NCI-H226 (cell line): ENCODE measurements around the gene ACSL5.
"Not testable (repeated sequence)": the region's sequence is repeated elsewhere in the genome, so short reads cannot be mapped to it uniquely, and the experiment has no call there.

Experiments
- DNase-seq: peaks from one replicate; pipeline ENCODE4 v3.0.0-alpha.2; 2015

The ACSL5 gene

DNA sequence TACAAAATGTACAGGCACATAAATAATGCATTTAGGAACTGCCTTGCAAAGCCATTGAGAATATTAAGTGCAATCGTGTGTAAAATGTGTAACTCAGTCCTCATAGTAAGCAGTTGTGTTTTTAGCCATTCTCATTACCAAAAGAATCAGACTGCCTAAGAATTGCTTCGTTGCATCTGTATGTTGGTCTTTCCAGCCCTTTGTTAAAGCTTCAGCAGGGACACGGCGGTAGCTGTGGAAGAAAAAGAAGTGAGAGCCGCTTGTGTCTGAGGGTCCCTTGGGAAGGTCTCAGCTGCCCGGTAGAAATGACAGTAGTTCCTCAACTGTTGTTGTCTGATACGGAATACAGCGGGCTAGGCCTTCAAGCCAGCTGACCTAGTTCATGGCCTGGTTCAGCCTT, 22.8 kb upstream of the ACSL5 start:
- no peak for DNase-seq

DNA sequence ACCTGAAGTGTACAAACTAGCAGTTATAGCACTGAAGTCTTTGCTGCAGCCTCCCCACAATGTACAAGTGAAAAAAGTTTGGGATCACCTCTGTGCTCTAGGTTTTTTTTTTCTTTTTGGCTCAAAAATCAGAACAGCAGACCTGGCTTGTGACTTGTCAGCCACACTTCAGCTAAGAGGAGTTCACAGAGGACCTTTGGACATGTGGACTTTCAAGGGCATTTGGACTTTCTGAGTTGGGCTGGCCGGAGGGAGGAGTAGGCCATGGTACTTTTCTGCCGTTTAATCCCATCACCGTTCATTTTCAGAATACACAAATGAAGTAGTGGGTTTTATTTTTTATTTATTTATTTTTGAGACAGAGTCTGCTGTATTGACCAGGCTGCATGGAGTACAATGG, 21.9 kb upstream of the ACSL5 start:
- DNase-seq, result no peak

DNA sequence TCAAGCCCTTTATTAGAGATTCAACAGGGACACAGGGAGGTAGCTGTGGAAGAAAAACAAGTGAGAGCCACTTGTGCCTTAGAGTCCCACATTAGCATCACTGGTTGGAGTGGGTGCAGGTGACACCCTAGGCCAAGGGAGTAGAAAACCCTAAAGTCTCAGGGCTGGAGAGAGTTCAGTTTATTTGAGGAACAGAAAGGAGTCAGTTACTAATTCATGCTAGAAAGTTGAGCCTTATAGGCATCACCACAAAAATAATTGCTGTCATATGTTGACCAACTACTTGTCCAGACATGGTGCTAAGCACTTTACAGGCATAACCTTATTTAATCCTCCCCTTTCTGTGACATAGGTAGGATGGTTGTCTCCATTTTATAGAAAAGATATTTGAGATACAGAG, 20.9 kb upstream of the ACSL5 start:
- DNase-seq, result no peak

- DNase-seq, result no peak
These were observed 17.2 kb upstream of the ACSL5 start for GRCh38 chr10:112356686-112357085.

DNA sequence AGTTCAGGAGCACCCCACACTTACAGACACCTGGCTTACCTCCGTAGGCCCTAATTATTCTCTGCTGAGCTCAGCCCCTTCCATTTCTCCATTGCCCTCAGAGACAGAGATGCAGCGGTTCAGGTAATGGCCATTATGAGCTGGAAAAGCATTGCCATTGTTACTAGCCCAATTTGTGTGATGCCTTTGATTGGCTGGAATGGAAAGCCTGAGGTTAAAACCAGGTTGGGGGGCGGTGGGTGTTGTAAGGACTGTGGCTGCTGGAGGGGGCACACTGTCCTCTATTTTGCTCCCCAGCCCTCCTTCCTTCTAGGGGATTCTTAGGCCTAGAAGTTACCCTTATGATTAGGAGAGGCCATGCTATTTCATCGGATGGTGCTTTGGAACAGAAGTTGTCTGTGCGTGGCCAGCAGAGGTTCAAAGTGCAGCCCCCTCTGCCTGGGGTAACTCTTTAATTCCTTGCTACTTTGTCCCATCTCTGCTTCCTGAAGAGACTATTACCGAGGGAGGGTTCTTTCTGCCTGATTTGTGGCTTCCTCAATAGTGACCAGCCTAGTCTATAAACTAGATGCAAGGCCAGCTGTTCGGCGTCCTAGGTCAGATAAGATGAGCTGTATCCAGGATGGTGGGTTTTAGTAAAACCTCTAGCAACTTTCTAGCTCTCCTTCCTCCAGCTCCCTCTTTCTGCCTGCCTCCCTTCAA, 14.2 kb upstream of the ACSL5 start:
- no peak for DNase-seq

DNA sequence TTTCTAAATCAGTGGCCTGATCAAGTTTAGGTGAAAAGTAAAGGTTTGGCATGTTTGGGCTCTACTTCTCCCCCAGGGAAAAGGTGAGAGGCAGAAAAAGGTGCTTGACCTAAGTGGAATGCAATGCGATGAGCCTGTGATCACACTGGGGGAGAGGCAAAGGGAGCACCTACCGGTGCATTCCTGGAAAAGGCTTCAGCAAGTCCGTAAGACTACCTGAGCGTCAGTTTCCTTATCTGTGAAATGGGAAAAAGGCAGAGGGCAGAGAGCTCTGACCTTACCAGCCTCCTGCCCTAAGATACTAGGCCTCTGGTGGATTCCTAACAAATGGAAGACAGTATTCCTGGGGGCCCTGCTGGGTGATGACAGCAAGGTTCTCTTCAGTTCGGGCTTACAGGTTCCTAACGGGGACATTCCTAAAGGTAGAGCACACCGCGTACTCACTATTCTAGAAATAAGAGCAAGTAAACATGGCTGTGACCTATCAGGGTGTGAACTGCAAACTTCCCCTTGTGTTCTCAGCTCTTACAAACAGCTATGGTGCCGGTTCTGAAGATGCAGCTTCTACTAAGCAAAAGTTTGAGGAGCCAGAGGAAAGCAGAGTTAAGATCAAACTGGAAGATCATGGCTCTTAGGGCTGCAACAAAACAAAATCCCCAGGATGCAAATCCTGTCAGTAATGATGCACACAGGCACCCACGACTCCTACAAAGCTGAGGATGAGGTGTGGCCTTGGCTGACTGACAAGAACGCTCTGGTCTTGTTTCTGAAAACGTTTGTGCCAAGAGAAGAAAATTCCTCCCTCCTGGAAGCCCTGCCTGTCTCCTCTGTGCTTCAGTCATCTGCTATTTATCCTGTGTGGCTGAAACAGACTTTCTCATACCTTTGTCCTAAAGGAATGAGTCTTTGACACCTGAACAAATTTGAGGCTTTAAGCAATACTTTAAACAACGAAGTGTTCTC, 13.3 kb upstream of the ACSL5 start:
- DNase-seq, result peak; percentile 58

- DNase-seq, result peak; percentile 38
These were observed 11.8 kb upstream of the ACSL5 start for GRCh38 chr10:112361951-112362751.

DNA sequence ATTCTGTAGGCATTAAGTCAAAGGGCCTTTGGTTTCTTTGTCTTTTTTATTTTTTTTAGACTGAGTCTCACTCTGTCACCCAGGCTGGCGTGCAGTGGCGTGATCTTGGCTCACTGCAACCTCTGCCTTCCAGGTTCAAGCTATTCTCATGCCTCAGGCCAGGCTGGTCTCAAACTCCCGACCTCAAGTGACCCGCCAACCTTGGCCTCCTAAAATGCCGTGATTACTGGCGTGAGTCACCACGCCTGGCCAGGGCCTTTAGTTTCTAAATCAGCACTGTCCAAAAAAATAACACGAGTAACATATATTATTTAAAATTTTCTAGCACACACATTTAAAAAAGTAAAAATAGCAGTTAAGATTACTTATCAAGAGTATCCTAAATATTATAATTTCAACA, 11.1 kb upstream of the ACSL5 start:
- no peak for DNase-seq

DNA sequence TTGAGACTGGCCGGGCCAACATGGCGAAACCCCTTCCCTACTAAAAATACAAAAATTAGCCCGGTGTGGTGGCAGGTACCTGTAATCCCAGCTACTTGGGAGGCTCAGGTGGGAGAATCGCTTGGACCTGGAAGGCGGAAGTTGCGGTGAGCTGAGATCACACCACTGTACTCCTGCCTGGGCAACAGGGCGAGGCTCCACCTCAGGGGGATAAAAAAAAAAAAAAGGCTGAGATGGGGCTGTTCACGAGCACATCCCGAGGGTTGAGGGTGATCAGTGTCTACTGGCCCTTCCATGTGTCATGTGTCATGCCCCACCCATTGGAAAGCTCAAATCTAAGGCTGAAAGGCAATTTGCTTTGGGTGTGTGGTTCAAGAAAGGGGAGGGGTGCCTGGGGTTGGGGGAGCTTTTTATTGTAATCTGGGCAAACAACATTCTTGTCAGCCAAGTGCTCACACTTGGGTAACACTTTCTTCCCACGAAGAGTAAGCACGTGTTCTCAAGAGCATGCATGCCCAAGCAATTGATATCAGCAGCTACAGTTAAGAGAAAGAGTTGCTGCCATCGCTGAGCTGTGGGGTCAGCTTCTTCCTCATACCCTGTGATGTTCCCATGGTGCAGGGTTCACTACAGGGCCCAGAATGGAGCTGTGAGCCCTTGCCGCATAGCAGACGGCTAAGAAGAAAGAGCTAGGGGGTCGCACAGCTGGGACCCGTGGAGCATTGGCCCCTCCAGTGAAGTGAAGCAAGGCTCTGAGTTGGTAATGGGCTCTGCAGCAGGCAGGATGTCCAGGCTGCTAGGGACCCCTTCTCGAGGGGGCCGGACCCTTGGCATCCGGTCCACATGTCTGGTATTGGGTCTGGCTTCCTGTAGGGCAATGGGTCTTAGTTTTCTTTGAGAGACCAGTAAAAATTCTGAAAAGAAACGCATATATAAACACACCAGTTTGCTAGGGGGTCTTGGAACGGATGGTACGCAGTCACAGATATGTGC, 9.9 kb upstream of the ACSL5 start:
- no peak for DNase-seq

GRCh38 chr10:112365014-112365432, 8.9 kb upstream of the ACSL5 start:
- no peak for DNase-seq

DNA sequence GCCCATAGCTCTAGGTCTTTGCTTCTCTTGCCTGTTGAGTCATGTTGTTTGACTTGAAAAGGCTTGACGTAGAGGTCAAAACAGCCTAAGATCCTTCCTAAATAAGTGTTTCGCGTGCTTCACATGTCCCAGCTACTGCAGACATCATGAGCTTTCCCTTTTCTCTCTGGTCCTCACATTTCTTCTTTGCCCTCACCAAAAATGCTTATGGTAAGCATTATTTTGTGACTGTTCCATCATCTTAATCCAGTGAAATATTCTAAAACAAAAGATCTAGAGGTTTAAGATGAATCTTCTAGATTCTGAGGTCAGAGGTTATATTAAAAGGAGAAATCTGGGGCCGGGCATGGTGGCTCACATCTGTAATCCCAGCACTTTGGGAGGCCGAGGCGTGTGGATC, 8.5 kb upstream of the ACSL5 start:
- no peak for DNase-seq

DNA sequence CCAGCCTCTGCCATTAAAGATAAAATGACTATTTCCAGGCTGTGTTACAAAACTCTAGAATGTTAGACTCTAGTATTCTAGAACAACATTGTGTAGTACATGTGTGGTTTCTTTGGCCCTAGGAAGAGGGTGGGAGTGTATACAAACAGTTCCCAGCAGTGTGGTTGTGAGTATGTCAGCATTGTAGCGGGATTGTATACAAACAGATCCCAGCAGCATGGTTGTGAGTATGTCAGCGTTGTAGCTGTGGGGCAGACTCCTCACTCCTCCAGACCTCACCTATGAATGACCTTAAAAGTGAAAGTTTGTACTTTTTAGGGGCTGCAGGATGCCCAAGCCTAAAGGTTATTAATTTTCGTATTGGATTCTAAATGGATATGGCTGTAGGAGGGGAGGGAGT, 6.9 kb upstream of the ACSL5 start:
- DNase-seq, result no peak

DNA sequence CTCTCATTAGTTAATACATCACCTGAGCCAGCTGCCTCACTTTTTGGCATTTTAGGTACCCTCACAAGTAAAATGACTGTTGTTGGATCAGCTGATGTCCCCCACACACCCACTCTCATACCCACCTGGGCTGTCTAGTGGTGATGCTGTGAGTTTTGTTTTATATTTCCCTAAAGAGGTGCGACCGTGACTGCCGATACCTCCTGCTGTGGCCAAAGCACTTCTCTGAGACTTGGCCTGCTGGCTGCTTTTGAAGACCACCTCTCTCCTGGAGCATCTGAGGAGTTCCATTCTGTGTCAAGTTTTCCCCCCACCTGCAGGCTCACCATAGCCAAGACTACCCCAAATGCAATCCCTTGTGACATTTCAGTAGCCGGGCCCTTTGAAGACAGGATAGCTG, 6.4 kb upstream of the ACSL5 start:
- DNase-seq, result no peak

GRCh38 chr10:112369495-112370423, 4.2 kb upstream of the ACSL5 start:
- no peak for DNase-seq

DNA sequence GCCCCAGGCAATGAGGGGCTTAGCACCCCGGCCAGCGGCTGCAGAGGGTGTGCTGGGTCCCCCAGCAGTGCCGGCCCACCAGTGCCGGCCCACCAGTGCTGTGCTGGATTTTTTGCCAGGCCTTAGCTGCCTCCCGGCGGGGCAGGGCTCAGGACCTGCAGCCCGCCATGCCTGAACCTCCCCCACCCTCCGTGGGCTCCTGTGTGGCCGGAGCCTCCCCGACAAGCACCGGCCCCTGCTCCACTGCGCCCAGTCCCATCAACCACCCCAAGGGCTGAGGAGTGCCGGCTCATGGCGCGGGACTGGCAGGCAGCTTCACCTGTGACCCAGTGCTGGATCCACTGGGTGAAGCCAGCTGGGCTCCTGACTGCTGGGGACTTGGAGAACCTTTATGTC, 3.5 kb upstream of the ACSL5 start:
- DNase-seq, result no peak

DNA sequence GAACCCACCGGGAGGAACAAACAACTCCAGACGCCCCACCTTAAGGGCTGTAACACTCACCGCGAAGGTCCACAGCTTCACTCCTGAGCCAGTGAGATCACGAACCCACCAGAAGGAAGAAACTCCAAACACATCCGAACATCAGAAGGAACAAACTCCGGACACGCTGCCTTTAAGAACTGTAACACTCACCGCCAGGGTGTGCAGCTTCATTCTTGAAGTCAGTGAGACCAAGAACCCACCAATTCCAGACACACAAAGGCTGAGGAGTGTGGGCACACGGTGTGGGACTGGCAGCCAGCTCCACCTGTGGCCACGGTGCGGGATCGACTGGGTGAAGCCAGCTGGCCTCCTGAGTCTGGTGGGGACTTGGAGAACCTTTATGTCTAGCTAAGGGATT, 2.6 kb upstream of the ACSL5 start:
- DNase-seq, result not testable (repeated sequence)

DNA sequence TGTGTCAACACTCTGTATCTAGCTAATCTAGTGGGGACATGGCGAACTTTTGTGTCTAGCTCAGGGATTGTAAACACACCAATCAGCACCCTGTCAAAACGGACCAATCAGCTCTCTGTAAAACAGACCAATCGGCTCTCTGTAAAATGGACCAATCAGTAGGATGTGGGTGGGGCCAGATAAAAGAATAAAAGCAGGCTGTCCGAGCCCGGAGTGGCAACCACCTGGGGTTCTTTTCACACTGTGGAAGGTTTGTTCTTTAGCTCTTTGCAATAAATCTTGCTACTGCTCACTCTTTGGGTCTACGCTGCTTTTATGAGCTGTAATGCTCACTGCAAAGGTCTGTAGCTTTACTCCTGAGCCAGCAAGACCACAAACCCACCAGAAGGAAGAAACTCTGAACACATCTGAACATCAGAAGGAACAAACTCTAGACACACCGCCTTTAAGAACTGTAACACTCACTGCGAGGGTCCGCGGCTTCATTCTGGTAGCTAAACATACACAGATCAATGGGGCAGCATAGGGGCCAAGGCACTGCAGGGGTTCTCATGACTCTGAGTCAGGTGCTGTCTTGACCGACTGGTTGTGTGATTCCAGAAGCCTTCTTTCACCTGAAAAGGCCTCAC, 1.6 kb upstream of the ACSL5 start:
- DNase-seq, result not testable (repeated sequence)

- no peak for DNase-seq
These were observed 1.0 kb downstream of the ACSL5 start for GRCh38 chr10:112374724-112375541.

DNA sequence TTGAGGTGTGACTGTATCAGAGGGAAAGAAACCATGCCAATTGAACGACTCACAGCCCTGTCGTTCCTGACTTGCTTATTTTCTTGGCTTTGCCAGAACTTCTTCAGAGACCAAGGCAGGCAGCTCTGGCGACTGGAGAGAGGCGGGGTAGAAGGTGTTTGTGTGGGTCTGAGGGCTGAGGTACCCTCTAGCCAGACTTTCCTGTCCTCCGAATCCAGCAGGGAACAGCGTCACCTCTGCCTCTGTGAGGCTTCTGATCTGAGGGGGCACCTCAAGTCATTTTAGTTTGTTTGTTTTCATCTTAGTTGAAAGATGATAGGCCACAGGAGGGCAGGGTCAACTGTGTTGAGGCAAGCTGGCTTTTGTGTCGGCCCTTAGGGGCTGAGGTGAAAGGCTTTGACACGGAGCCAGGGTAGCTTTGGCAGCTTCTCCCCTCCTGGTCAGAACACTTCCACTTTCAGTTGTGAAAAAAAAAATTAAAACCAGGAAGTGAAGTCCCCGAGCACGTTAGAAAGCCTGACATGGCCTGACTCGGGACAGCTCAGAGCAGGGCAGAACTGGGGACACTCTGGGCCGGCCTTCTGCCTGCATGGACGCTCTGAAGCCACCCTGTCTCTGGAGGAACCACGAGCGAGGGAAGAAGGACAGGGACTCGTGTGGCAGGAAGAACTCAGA, 1.9 kb downstream of the ACSL5 start:
- peak; percentile 13 for DNase-seq
